Progenitor cell of endocrine pancreas (in vitro differentiated cells): ENCODE data around the gene MRPL3. TPM values are rescaled to one million over a fixed set of nuclear protein-coding genes. Genes with fewer than 3 reads are reported as not detected.

ENCODE experiments used
- DNase-seq: peaks from one replicate; pipeline ENCODE4 v3.0.0; 2021; ENCODE audit warnings: low spot score; ENCODE audit not compliant: unreplicated experiment
- H3K27ac Mint-ChIP-seq: 2 replicates; pipeline ENCODE4 v1.8.0; 2021; ENCODE audit warnings: mild to moderate bottlenecking, moderate library complexity, mixed read lengths
- H3K27me3 Mint-ChIP-seq: 2 replicates; pipeline ENCODE4 v1.8.0; 2021; ENCODE audit warnings: mixed read lengths
- H3K36me3 Mint-ChIP-seq: 2 replicates; pipeline ENCODE4 v1.8.0; 2022; ENCODE audit warnings: mixed read lengths; ENCODE audit not compliant: insufficient read depth
- H3K4me1 Mint-ChIP-seq: 2 replicates; pipeline ENCODE4 v1.8.0; 2021; ENCODE audit warnings: low read depth, mixed read lengths
- H3K4me3 Mint-ChIP-seq: 2 replicates; pipeline ENCODE4 v1.8.0; 2021; ENCODE audit warnings: low read depth, mild to moderate bottlenecking, moderate library complexity, mixed read lengths
- H3K9me3 Mint-ChIP-seq: 2 replicates; pipeline ENCODE4 v1.8.0; 2021; ENCODE audit warnings: low read depth, mixed read lengths
- total RNA-seq: library from RNA; stranded (reverse); gene quantifications from 2 replicates; pipeline ENCODE4 v1.2.1, GENCODE V29; 2021
- TF ChIP-seq, protein P1 (sequence below): fragments of 200-600 bp; sonication (generic); IDR thresholded peaks from one replicate; pipeline ENCODE4 v1.5.0; 2021; ENCODE audit warnings: antibody characterized with exemption, mild to moderate bottlenecking; ENCODE audit not compliant: unreplicated experiment

MRPL3 gene
- total RNA-seq, 1 donor from 2014 or later: 83.8 TPM

DNA sequence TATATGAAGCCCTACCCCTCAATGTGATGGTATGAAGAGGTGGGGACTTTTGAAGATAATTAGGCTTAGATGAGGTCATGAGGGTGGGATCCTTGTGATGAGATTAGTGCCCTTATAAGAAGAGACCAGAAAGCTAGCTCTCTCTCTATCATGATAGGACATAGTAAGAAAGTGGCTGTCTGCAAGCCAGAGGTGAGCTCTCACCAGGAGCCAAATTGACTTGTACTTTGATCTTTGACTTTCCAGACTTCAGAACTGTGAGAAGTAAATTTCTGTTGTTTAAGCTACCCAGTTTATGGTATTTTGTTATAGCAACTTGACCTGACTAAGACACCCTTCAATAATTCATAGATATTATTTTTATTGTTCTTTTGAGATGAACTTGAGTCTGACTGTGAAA, 29.9 kb upstream of the MRPL3 start:
- TF ChIP-seq, protein P1, sequence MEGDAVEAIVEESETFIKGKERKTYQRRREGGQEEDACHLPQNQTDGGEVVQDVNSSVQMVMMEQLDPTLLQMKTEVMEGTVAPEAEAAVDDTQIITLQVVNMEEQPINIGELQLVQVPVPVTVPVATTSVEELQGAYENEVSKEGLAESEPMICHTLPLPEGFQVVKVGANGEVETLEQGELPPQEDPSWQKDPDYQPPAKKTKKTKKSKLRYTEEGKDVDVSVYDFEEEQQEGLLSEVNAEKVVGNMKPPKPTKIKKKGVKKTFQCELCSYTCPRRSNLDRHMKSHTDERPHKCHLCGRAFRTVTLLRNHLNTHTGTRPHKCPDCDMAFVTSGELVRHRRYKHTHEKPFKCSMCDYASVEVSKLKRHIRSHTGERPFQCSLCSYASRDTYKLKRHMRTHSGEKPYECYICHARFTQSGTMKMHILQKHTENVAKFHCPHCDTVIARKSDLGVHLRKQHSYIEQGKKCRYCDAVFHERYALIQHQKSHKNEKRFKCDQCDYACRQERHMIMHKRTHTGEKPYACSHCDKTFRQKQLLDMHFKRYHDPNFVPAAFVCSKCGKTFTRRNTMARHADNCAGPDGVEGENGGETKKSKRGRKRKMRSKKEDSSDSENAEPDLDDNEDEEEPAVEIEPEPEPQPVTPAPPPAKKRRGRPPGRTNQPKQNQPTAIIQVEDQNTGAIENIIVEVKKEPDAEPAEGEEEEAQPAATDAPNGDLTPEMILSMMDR: no peak
- Mint-ChIP-seq H3K36me3 (no peaks in the 10 kb centered on the region), H3K27ac (no peak overlapping the region), H3K4me3 (no peak overlapping the region), H3K27me3 (peaks cover 13% of the 10 kb centered on the region), H3K9me3 (no peaks in the 10 kb centered on the region), H3K4me1 (peaks cover 3% of the 10 kb centered on the region)
- no peak for DNase-seq

DNA sequence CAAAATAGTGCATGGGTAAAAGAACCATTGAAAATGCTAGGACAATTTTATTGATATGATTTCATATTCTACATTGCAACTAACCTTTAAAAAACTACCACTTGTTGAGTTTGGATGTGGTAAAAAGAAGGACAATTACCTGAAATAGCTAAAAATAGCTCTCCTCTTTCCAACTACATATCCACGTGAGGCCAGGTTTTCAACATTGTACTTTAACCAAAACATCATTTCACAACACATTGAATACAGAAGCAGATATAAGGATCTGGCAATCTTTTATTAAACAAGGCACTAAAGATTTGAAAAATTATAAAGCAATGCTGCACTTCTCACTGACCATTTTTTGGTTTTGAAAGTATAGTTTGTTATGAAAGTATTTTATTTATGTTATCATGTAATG, 28.1 kb upstream of the MRPL3 start:
- DNase-seq: no peak
- no peaks in the 10 kb centered on the region for H3K9me3 Mint-ChIP-seq
- H3K36me3 Mint-ChIP-seq: no peaks in the 10 kb centered on the region
- H3K4me1 Mint-ChIP-seq: peaks cover 3% of the 10 kb centered on the region
- H3K4me3 Mint-ChIP-seq: no peak overlapping the region
- H3K27me3 Mint-ChIP-seq: peaks cover 17% of the 10 kb centered on the region
- H3K27ac Mint-ChIP-seq: no peak overlapping the region
- TF ChIP-seq, protein P1: no peak

DNA sequence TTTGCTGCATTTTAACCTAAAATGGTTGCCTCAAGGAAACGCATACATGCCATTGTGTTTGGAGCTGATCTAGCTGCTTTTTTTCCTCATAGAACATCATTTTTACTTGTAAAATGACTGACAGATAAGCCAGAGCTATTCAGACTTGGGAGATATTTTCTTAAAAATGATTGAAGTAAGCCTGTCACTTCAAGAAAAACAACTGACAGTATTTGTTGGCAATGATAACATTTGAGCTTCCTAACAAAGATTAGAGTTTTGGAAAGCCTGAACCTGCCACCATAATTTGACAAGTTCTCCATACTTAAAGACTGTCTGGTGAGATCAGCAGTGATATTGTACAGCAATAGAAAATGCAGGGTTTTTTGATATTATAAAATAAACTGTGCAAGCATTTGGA, 27.6 kb upstream of the MRPL3 start:
- no peaks in the 10 kb centered on the region for H3K36me3 Mint-ChIP-seq
- H3K27me3 Mint-ChIP-seq: peaks cover 19% of the 10 kb centered on the region
- no peak overlapping the region for H3K27ac Mint-ChIP-seq
- H3K4me1 Mint-ChIP-seq: peaks cover 3% of the 10 kb centered on the region
- no peak overlapping the region for H3K4me3 Mint-ChIP-seq
- DNase-seq: no peak
- TF ChIP-seq, protein P1: no peak
- H3K9me3 Mint-ChIP-seq: no peaks in the 10 kb centered on the region

DNA sequence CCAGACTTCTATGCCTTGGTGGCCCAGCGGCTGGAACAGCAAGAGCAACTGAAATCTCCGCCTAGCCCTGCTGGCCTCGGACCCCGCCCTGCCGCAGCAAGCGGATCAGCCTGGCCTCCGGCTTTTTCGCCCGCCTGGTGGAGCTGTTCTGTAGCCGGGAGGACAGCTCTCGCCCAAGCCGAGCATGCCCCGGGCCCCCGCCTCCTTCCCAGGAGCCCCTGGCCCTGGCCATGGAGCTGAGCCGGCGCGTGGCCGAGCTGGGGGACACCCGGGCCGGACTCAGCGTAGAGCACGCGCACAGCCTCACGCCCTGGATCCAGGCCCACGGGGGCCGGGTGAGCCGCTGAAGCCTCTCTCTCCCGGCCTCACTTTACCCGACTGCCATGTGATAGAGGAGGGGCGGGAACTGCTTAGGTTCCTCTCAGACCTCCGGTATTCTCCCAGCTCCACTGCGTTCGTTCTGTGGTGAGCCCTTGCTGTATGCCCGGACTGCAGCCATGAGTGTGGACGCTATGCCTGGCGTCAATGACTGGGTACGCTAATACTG, 24.1 kb upstream of the MRPL3 start:
- peak overlapping the region; percentile 62 for H3K4me3 Mint-ChIP-seq
- H3K27me3 Mint-ChIP-seq: peaks cover 24% of the 10 kb centered on the region
- H3K36me3 Mint-ChIP-seq: no peaks in the 10 kb centered on the region
- H3K9me3 Mint-ChIP-seq: no peaks in the 10 kb centered on the region
- peak; percentile 61 for DNase-seq
- peak overlapping the region; percentile 41 for H3K27ac Mint-ChIP-seq
- TF ChIP-seq, protein P1: peak; percentile 58
- peaks cover 11% of the 10 kb centered on the region for H3K4me1 Mint-ChIP-seq

DNA sequence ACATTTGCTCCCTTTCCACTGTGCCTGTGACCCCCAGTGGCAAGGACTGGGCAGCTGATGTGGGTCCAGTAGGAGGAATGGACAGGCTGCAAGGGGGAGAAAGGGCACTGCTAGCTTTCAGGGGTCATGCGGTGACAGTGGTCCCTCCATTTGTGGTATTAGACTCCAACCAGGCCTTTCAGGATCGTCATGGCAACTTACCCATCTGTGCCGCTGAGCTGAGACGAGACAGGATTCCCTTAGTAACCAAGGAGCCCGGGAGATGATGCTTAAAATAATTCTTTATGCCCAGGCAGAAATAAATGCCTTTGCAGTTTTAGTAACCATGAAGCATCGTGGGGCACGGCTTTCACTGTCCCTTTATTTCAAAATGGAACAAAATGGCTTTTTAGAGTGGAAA, 15.9 kb upstream of the MRPL3 start:
- Mint-ChIP-seq H3K36me3 (no peaks in the 10 kb centered on the region), H3K27me3 (peaks cover 33% of the 10 kb centered on the region), H3K27ac (no peak overlapping the region), H3K4me1 (peaks cover 8% of the 10 kb centered on the region), H3K4me3 (no peak overlapping the region), H3K9me3 (no peaks in the 10 kb centered on the region)
- TF ChIP-seq, protein P1: no peak
- DNase-seq: no peak
